Stimulated activated naive CD4-positive, alpha-beta T cell treated with Interleukin-2 at 50 U/mL for 16 hours (primary cell): ENCODE measurements around the gene TMEM184A.

Experiments
- DNase-seq: peaks from one replicate; lab custom pipeline; 2025; lab: John Stamatoyannopoulos, UW

The TMEM184A gene

DNA sequence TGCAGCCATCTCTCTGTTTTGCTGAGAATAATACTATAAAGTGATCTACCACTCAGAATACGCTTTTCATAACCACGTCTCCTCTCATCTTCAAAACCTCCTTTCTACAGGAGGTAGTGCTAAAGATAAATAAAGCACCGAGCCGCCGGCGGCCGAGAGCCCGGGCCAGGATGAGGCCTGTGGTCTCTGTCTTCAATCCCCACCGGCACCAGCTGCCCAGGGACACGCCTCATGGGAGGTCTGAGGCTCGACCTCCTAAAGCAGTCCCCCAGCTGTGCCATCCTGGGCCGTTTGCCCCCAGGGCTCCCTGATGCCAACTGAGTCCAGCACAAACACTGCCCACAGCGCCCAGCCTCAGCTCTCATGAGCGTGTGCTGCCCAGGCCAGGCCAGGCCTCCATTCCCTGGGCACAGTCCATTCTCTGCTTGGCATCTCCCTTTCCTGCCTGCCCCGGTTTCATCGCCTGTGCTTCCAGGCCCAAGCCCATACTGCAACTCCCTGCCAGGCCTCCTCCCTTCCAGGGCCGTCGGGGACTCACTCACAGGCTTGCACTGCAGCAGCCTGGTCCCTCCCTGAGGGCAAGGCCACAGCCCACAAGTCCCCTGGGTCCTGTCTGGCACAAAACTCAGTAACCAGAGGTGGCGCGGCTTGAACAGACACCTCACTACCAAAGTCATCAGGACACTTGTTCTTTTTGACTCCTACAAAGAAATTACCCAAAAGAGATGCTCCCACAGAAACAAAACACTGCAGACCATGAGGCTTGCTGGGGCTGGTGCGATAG lies 54.3 kb downstream of the TMEM184A start:
- no peak for DNase-seq

DNA sequence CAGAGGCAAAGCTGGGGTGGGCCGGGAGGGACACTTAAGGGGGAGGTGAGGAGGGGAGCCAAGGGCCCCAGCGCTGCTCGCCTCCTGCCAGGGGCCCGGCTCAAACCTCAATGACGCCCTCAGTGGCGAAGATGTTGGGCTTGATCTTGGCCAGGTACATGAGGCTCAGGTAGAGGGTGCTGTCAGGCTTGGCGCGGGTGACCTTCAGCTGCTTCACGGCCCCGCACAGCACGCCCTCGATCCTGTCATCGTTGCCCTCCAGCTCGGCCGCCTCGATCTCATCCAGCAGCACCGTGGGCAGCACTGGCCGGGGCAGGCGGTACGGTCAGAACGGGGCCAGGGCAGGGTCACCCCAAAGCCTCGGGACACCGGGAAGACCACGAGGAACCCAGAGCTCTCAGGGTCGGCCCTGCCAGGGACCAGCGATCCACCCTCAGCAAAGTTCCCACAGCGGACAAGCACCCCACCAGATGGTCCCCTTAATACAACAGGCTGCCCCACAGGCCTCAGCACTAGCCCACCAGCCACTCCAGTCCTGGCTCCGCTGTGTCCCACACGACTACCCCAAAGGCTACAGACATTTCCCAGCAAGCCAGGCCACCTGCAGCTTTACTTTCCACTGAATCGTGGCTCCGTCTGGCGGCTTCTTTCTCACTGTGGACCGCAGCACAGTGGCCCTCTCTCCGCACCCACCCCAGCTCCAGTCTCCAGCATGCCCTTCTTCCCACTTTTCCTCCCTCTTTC lies 55.8 kb downstream of the TMEM184A start:
- no peak for DNase-seq

DNA sequence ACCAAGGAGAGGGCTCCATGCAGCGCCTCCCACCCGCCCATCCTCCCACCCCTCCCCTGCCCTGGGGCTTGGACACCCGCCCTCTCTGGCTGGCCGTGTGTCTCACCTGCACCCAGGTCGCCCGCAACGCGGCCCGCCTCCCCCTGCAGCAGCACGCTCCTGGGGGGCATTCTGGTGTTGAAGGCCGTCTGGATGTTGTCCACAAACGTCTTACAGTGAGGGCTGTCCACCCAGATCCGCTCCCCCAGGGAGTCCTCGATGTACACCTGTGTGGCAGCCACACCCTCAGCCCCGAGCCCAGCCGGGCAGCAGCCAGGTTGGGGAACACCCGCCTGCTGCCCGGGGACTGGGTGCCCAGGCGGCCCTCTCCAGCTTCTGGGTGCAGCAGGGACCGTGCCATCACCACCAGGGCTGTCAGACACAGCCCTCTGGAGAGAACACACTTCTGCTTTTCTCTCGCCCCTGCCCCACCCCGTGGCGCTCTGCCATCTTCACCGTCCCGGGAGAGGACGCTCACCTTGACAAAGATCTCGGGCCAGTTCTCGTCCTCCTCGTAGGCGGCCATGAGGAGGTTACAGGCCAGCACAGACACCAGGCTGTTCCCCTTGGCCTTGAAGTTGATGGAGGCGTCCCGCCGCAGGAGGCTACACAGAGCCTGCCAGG lies 56.5 kb downstream of the TMEM184A start:
- DNase-seq: no peak

DNA sequence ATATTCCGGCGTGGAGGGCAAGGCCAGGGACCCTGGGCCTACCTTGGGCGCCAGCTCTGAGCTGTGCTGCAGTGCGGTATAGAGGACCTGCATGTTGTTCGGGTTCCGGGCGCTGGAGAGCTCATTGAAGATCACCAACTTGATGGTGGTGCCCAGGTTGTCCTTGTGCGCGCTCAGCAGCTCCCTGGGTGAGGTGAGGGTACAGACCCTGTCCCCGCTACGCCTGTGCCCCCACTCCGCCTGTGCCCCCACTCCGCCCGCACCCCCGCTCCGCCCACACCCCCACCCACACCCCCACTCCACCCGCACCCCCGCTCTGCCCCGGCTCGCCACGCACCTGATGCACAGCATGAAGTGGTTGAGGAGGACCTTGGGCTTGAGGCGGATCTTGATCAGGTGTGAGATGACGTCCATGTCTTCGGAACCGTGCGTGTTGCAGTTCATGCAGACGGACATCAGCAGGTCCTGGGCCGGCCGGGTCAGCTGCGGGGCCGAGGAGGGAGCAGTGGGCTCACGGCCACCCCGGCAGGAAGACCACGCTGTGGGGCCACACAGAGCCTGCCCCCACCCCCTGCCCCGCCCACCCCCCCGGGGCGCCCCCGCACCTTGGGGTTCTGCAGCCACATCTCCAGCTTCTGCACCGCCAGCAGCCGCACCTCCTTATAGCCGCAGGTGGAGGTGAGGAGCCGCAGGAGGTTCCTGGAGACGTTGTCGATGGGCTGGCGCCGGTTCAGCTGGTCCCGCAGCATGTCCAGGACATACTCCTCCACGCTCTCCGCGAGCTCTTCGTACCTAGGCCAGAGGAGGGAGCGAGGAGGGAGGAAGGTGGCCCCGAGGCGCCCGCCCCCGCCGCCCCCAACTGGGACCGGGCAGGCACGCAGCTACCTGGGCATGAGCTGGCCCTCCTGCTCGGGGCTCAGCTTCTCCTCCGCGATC lies 57.4 kb downstream of the TMEM184A start:
- no peak for DNase-seq

DNA sequence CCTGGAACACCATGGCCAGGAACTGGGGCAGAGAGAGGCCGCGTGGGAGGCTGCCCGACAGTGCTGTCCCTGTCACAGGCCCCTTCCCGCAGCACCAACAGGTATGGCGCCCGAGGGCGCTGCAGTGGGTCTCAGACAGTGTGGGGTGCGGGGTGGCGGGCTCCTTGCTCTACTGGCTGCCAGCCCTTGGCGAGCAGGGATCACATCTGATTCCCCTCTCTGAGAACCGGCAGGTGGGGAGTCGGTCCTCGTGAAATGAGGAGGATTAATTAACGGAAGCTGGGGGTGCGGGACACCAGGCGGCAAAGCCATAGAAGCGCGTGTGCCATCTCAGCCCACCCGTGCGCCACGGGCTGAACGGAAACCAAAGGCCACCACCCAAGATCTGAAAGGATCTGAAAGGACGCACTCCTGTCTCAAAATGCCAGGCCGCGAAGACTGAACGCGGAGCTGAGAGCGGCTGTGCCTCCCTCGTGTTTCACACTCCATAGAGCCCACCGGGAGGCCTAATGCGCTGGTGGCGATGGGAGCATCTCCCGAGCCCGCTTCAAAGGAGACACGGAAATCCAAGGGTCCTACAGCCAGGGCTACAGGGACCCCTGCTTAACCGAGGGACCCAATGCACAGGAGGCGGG lies 58.6 kb downstream of the TMEM184A start:
- no peak for DNase-seq

DNA sequence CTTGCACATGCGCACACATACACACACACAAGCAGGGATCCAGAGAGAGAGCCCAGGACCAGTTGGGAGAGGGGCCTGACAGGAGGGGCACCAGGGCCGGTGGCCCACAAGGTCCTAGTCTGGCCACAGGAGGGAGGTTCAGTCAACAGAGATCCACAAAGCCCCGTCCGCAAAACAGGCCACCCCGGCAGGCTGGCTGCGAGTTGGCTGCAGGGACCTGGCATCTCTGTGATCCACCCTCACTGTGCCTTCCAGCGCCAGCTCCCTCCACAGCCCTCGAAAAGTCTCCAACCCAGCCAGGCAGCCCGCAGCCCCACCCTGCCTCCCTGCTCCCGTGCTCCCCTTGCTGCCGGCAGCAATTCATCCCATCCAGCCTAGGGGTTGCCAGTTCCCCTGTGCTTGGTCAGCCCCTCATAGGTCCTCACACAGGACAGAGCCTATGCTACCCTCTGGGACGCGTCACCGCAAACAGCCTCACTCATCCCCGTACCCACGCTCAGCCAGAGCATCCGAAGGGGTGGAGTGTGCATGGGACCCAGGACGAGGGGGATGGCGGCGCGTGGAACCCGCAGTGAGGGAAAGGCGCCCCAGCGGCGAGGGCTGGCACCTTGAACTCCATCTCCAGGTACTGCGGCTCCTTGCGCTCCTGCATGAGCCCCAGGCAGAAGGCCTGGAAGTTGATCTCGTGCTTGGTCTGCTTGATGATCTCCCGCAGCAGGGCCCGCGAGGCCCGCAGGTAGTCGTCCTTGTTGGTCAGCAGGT lies 59.3 kb downstream of the TMEM184A start:
- DNase-seq: no peak

DNA sequence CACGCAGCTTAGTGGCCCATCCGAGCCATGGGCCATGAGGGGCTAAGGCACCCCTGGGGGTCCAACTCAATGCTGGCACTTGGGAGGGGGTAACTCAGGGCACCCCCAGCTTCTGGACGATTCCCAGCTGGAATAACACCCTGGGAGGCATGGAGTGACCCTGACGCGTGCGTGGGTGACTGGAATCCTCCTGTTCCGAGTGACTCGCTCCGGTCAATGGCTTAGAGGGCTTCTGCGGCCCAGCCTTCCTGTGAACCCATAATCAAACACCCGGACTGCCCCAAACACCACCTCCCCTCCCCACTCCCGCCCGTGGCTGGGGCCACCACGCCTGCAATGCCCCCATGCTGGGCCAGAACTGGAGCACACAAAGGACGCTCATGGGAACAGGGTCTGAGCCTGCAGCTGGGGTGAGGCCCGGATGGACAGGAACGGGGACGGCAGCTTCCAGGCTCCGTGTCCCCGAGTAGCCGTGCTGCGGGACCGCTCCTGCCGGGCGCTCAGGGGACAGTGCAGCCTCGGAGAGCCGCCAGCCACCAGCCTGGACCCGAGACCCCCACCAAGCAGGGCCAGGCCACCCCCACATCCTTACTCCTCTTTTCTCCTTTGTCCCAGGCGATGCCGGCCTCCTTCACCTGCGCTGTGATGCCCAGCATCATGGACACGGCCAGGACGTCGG lies 60.3 kb downstream of the TMEM184A start:
- no peak for DNase-seq

DNA sequence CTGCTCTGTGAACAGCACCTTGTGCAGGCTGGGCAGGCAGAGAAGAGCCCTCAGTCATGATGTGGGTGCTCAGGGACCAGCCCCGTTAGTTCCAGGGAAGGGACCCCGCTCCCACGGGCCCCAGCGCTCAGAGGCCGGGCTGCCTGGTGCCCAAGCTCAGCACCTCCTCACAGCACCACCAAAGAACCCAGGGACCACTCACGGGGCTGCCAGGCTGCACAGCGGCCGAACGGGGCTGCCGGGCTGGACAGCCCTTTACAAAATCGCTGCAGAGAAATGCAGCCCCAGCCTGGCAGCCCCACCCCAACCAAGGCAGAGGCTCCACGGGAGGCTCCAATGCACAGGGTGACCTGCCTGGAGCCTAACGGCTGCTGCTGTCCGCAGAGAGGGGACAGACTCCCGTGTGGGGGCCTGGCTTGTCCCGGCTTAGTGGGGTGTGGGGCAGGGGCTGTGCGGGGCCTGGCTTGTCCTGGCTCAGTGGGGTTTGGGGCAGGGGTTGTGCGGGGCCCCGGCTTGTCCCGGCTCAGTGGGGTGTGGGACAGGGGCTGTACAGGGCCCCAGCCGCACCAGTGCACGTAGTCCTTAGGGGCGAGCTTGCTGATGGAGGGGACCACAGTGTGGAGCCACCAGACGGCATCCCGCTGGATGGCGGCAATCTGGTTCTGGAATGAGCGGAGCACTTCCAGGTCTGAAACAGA lies 61.0 kb downstream of the TMEM184A start:
- no peak for DNase-seq

DNA sequence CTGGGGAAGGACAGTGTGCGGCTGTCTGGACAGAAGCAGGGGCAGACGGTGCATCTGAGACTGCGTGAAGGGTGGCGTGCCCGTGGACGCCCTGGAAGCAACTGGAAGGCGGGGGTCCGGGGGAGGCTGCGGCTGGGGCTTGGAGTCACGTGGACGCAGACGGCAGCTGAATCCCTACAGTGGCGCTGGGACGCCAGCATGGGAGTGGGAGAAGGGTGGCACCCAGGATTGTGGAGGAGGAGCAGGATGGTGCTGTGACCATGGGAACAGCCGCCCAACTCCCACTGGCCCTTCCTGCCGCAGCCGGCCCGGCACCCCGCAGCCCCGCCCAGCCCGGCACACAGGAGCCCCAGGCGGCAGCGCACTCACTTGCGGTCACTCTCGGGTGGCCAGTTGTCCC lies 61.6 kb downstream of the TMEM184A start:
- no peak for DNase-seq

DNA sequence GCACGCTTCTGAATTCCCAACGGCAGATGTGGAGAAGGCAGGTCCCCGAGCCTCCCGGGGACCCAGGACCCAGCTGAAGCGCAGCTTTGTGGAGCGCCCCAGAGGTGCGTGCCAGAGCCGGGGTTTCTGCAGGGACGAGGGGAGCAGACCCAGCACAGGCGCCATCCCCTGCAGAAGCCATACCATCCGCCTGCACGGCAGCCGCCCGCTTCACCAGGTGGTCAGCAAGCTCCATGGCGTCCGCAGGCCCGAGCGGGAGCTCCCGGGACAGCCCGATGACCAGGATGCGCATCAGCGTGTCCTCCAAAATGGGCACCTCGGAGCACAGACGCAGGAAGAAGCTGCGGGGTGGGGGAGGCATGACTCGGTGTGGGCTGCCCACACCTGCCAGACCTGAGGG lies 62.4 kb downstream of the TMEM184A start:
- no peak for DNase-seq

DNA sequence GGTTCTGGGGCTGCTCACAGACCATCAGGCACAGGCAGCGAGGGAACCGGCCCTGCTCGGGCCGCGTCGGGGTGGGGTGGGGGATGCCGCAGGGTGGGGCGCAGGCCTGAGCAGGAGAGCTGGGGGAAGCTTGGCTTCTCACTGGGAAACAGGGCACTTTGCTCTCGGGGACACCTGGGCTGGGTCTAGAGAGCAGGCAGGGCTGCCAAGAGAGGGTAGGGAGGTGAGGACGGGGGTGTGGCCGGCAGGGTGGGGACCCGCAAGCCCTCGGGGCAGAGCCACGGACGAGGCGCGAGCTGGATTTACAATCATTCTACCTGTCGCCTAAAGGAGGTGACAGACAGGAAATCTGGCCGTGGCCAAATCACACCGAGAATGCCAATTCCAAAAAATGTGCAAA lies 62.9 kb downstream of the TMEM184A start:
- no peak for DNase-seq

DNA sequence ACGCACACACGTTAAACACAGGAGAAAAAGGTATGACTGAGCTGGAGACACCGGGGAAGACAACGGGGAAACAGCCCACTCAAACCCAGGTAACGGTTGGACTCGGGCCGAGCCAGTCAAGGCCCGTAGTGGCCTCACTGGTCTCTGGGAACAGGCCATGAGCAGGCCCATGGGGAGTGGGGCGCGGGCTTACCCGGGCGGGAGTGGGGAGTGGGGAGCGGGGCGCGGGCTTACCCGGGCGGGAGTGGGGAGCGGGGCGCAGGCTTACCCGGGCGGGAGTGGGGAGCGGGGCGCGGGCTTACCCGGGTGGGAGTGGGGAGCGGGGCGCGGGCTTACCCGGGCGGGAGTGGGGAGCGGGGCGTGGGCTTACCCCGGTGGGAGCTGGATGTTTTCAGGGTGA lies 63.4 kb downstream of the TMEM184A start:
- DNase-seq: no peak
